CMK (cell line): ENCODE data around the gene ELOVL7.
"Not testable (repeated sequence)": the region's sequence is repeated elsewhere in the genome, so short reads cannot be mapped to it uniquely, and the experiment has no call there.

ENCODE experiments used
- DNase-seq: peaks from one replicate; pipeline ENCODE4 v3.0.0-alpha.2; 2010; ENCODE audit warnings: low read depth

The ELOVL7 gene

GRCh38 chr5:60795424-60795950 is 48.6 kb downstream of the ELOVL7 start:
- DNase-seq = not testable (repeated sequence)

- DNase-seq = no peak
Observed at GRCh38 chr5:60794691-60795090, 49.4 kb downstream of the ELOVL7 start.

- DNase-seq = no peak
Observed at GRCh38 chr5:60792438-60792837, 51.6 kb downstream of the ELOVL7 start.

GRCh38 chr5:60789551-60789950 is 54.5 kb downstream of the ELOVL7 start:
- DNase-seq = no peak

GRCh38 chr5:60788863-60789513 is 55.1 kb downstream of the ELOVL7 start:
- no peak for DNase-seq

- DNase-seq = no peak
Observed at GRCh38 chr5:60779466-60779865, 64.6 kb downstream of the ELOVL7 start.

GRCh38 chr5:60776343-60776742 is 67.7 kb downstream of the ELOVL7 start:
- no peak for DNase-seq

- no peak for DNase-seq
Observed at GRCh38 chr5:60765019-60765709, 78.9 kb downstream of the ELOVL7 start.

- DNase-seq = no peak
Observed at GRCh38 chr5:60763061-60763460, 81.0 kb downstream of the ELOVL7 start.

GRCh38 chr5:60754495-60754894 is 89.6 kb downstream of the ELOVL7 start:
- no peak for DNase-seq

GRCh38 chr5:60744682-60745081 is 99.4 kb downstream of the ELOVL7 start:
- no peak for DNase-seq

- DNase-seq = no peak
Observed at GRCh38 chr5:60743511-60744314, 100.4 kb downstream of the ELOVL7 start.

GRCh38 chr5:60740322-60740721 is 103.7 kb downstream of the ELOVL7 start:
- DNase-seq = no peak

- no peak for DNase-seq
Observed at GRCh38 chr5:60738933-60739332, 105.1 kb downstream of the ELOVL7 start.

GRCh38 chr5:60738461-60738860 is 105.6 kb downstream of the ELOVL7 start:
- no peak for DNase-seq

- DNase-seq = not testable (repeated sequence)
Observed at GRCh38 chr5:60730858-60731257, 113.2 kb downstream of the ELOVL7 start.

GRCh38 chr5:60727033-60727679 is 116.9 kb downstream of the ELOVL7 start:
- no peak for DNase-seq

- no peak for DNase-seq
Observed at GRCh38 chr5:60724126-60724525, 119.9 kb downstream of the ELOVL7 start.

GRCh38 chr5:60722416-60722815 is 121.7 kb downstream of the ELOVL7 start:
- DNase-seq = no peak

- no peak for DNase-seq
Observed at GRCh38 chr5:60719329-60719728, 124.7 kb downstream of the ELOVL7 start.

- no peak for DNase-seq
Observed at GRCh38 chr5:60718166-60718892, 125.7 kb downstream of the ELOVL7 start.
